Occipital lobe (tissue), 2 donors: ENCODE results near the gene MYL12B. TPM values are rescaled to one million over a fixed set of nuclear protein-coding genes. Genes with fewer than 3 reads are reported as not detected.
A peak's percentile ranks its signal among the peaks of the same experiment; 100 is the strongest.
"Not testable (repeated sequence)": the region's sequence is repeated elsewhere in the genome, so short reads cannot be mapped to it uniquely, and the experiment has no call there.

ENCODE experiments used
- DNase-seq: peaks from one replicate; lab custom pipeline; 2025; lab: John Stamatoyannopoulos, UW
- total RNA-seq: library from RNA; depleted of rRNA; stranded (reverse); fragments of >200 nt; gene quantifications from one replicate; pipeline ENCODE4 v1.2.3, GENCODE V29; 2014

MYL12B gene
- total RNA-seq = 156 TPM

- DNase-seq = peak; percentile 74
Observed at GRCh38 chr18:3261373-3262233, at the start of gene MYL12B. Gene MYL12B, plus strand, starts transcription at chr18:3262133. Its CDS starts 10,766 bp downstream, at chr18:3272899.

- DNase-seq = no peak
Observed at GRCh38 chr18:3212657-3213056, 49.3 kb upstream of the MYL12B start.

GRCh38 chr18:3213300-3214059 is 48.5 kb upstream of the MYL12B start:
- no peak for DNase-seq

GRCh38 chr18:3214855-3215637 is 46.9 kb upstream of the MYL12B start:
- DNase-seq = no peak

GRCh38 chr18:3216987-3217386 is 44.9 kb upstream of the MYL12B start:
- no peak for DNase-seq

GRCh38 chr18:3217948-3218647 is 43.8 kb upstream of the MYL12B start:
- no peak for DNase-seq

- DNase-seq = no peak
Observed at GRCh38 chr18:3218819-3219218, 43.1 kb upstream of the MYL12B start.

- DNase-seq = no peak
Observed at GRCh38 chr18:3219241-3219630, 42.7 kb upstream of the MYL12B start.

GRCh38 chr18:3219631-3220335 is 42.1 kb upstream of the MYL12B start, which contains the start of gene MYOM1:
Gene MYOM1, minus strand, starts transcription at chr18:3219968. Its CDS starts 4,745 bp downstream, at chr18:3215223.
- no peak for DNase-seq

GRCh38 chr18:3220868-3221267 is 41.1 kb upstream of the MYL12B start:
- not testable (repeated sequence) for DNase-seq

- no peak for DNase-seq
Observed at GRCh38 chr18:3221496-3221895, 40.4 kb upstream of the MYL12B start.

- DNase-seq = no peak
Observed at GRCh38 chr18:3223356-3223755, 38.6 kb upstream of the MYL12B start.

- DNase-seq = no peak
Observed at GRCh38 chr18:3224223-3224622, 37.7 kb upstream of the MYL12B start.

- DNase-seq = no peak
Observed at GRCh38 chr18:3225588-3225987, 36.3 kb upstream of the MYL12B start.

GRCh38 chr18:3226048-3226447 is 35.9 kb upstream of the MYL12B start:
- no peak for DNase-seq

GRCh38 chr18:3230401-3231334 is 31.3 kb upstream of the MYL12B start:
- no peak for DNase-seq

GRCh38 chr18:3233004-3233403 is 28.9 kb upstream of the MYL12B start:
- DNase-seq = no peak

- DNase-seq = no peak
Observed at GRCh38 chr18:3233433-3234168, 28.3 kb upstream of the MYL12B start.

- no peak for DNase-seq
Observed at GRCh38 chr18:3234457-3234856, 27.5 kb upstream of the MYL12B start.
